MM.1S (cell line): ENCODE results near the gene AKAP6.

Source experiments
- EZH2phosphoT487 ChIP-seq: fragments of 300-600 bp; sonication (generic); IDR thresholded peaks from 2 replicates; pipeline ENCODE4 v1.6.1; 2018; ENCODE audit warnings: antibody characterized with exemption, low read length
- TF ChIP-seq, protein P1 (sequence below): fragments of 300-600 bp; sonication (generic); IDR thresholded peaks from 2 replicates; pipeline ENCODE4 v1.5.1; 2016; ENCODE audit warnings: antibody characterized with exemption, low read length, mixed read lengths

GRCh38 chr14:32709027-32709426, 379.9 kb downstream of the AKAP6 start:
- TF ChIP-seq EZH2phosphoT487, result no peak
- TF ChIP-seq, protein P1, sequence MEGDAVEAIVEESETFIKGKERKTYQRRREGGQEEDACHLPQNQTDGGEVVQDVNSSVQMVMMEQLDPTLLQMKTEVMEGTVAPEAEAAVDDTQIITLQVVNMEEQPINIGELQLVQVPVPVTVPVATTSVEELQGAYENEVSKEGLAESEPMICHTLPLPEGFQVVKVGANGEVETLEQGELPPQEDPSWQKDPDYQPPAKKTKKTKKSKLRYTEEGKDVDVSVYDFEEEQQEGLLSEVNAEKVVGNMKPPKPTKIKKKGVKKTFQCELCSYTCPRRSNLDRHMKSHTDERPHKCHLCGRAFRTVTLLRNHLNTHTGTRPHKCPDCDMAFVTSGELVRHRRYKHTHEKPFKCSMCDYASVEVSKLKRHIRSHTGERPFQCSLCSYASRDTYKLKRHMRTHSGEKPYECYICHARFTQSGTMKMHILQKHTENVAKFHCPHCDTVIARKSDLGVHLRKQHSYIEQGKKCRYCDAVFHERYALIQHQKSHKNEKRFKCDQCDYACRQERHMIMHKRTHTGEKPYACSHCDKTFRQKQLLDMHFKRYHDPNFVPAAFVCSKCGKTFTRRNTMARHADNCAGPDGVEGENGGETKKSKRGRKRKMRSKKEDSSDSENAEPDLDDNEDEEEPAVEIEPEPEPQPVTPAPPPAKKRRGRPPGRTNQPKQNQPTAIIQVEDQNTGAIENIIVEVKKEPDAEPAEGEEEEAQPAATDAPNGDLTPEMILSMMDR, result no peak
